Measurements from ENCODE around the gene FZD2. TPM values are rescaled to one million over a fixed set of nuclear protein-coding genes. Genes with fewer than 3 reads are reported as not detected.
A peak's percentile ranks its signal among the peaks of the same experiment; 100 is the strongest.

FZD2 gene
- total and polyA plus RNA-seq, 9 of the 15 experiments (the other 6 are each of a cell fraction or from before 2014, with no cell fraction given), result 0.03 to 4.5 (median 1.1) TPM; not detected in 1

GRCh38 chr17:44559634-44560554, 2.6 kb downstream of the FZD2 start:
- Histone ChIP-seq H3K9ac (ENCODE audit: insufficient read depth in 1 of 2, low read depth in 2 of 2, low read length in 2 of 2) (peak overlapping the region in 1 of 2 experiments; percentile 12; a peak in 1 of 4 replicates), H3K9me1 (ENCODE audit: control insufficient read depth, insufficient read depth, low read length) (no peaks in the 10 kb centered on the region), H3K36me3 (ENCODE audit: control insufficient read depth, insufficient read depth, low read length) (no peaks in the 10 kb centered on the region), H3K79me2 (ENCODE audit: control insufficient read depth, insufficient read depth, low read length) (no peaks in the 10 kb centered on the region), H3K27me3 (ENCODE audit: control insufficient read depth in 2 of 2, insufficient read depth in 2 of 2, low read length in 2 of 2) (no peaks in the 10 kb centered on the region), H4K20me1 (replicated peaks; ENCODE audit: control insufficient read depth, insufficient read depth, low read length) (no peaks in the 10 kb centered on the region), H3K4me3 (no peak overlapping the region), H3K27ac (ENCODE audit: extremely low read depth, low read depth, low read length) (no peak overlapping the region), H3K4me2 (ENCODE audit: insufficient read depth, low read length) (no peak overlapping the region), H3K9me3 (replicated peaks; ENCODE audit: control insufficient read depth, insufficient read depth, low read depth, low read length) (no peaks in the 10 kb centered on the region), H3K4me1 (replicated peaks in 1 of 2; ENCODE audit: control insufficient read depth in 2 of 2, insufficient read depth in 2 of 2, low read length in 2 of 2) (peaks cover 22 to 29% of the 10 kb centered on the region in 2 experiments; a peak in 4 of 5 replicates), H2AFZ (ENCODE audit: low read depth, low read length) (no peak overlapping the region)
- no peak for DNase-seq (ENCODE audit: extremely low read depth in 1 of 4, low spot score in 3 of 4)
- no peak for ATAC-seq
- TSS peak; percentile 54 for BruUV-seq (replicated peaks)
- intact Hi-C loops (cut with micrococcal nuclease) (no loop called here), in situ Hi-C loops (cut with MboI) (no loop called here)
- 43% methylated on average over 13 of the region's 16 CpGs for WGBS (ENCODE audit: insufficient coverage, low coverage, missing lambda C conversion rate)
- FAIRE-seq, result peak; percentile 23
- ChIA-PET POLR2A (no interaction called here), CTCF (ENCODE audit: low intra/inter-chr PET ratio) (no interaction called here)
- TF ChIP-seq NFIX (CRISPR knock-in tag; IDR thresholded peaks at IDR 0.05; ENCODE audit: low read depth), result no peak
- TF ChIP-seq ZNF133 (CRISPR knock-in tag; IDR thresholded peaks at IDR 0.05), result no peak
- TF ChIP-seq ZNF79 (CRISPR knock-in tag; IDR thresholded peaks at IDR 0.05; ENCODE audit: low read depth), result no peak
- TF ChIP-seq FOXP1 (CRISPR knock-in tag; IDR thresholded peaks at IDR 0.05), result no peak
- TF ChIP-seq MAFG (tag; conservative IDR thresholded peaks at IDR 0.05), result no peak
- TF ChIP-seq TARDBP (IDR thresholded peaks at IDR 0.05), result no peak
- TF ChIP-seq LARP7 (IDR thresholded peaks at IDR 0.05), result no peak
- TF ChIP-seq IRF1 (CRISPR knock-in tag; IDR thresholded peaks at IDR 0.05; ENCODE audit: borderline replicate concordance), result no peak
- no peak for TF ChIP-seq YBX1 (IDR thresholded peaks at IDR 0.05)
- TF ChIP-seq TRIM24 (IDR thresholded peaks at IDR 0.05), result no peak
- no peak for TF ChIP-seq DPF2 (IDR thresholded peaks at IDR 0.05)
- no peak for TF ChIP-seq ZNF124 (CRISPR knock-in tag; IDR thresholded peaks at IDR 0.05)
- TF ChIP-seq CEBPZ (IDR thresholded peaks at IDR 0.05; ENCODE audit: borderline replicate concordance, low read depth, low read length), result no peak
- no peak for TF ChIP-seq POLR2G (IDR thresholded peaks at IDR 0.05; ENCODE audit: low read depth, low read length)
- TF ChIP-seq RBM17 (IDR thresholded peaks at IDR 0.05; ENCODE audit: borderline replicate concordance, low read depth, low read length), result no peak
- TF ChIP-seq TCFL5 (CRISPR knock-in tag; conservative IDR thresholded peaks at IDR 0.05), result no peak
- TF ChIP-seq RFX7 (CRISPR knock-in tag; IDR thresholded peaks at IDR 0.05), result no peak
- TF ChIP-seq TEAD2 (tag; IDR thresholded peaks at IDR 0.05), result no peak
- TF ChIP-seq ZNF764 (CRISPR knock-in tag; IDR thresholded peaks at IDR 0.05; ENCODE audit: low read depth), result no peak

All from K562 (cell line).